UCSD-AML1 (cell line): ENCODE data around the gene MOB3B.

Experiments
- DNase-seq: peaks from one replicate; lab custom pipeline; 2025; ENCODE audit not compliant: unreplicated experiment; lab: John Stamatoyannopoulos, UW

MOB3B gene

GRCh38 chr9:27344776-27345175 is 184.8 kb downstream of the MOB3B start:
- no peak for DNase-seq

GRCh38 chr9:27341545-27342294 is 187.9 kb downstream of the MOB3B start:
- DNase-seq: no peak

GRCh38 chr9:27340961-27341511 is 188.6 kb downstream of the MOB3B start:
- no peak for DNase-seq

GRCh38 chr9:27340285-27340674 is 189.3 kb downstream of the MOB3B start:
- no peak for DNase-seq

- DNase-seq: no peak
Observed at GRCh38 chr9:27339661-27340284, 189.8 kb downstream of the MOB3B start.

- peak; percentile 54 for DNase-seq
Observed at GRCh38 chr9:27338527-27338903, 191.1 kb downstream of the MOB3B start.

GRCh38 chr9:27337833-27338526 is 191.6 kb downstream of the MOB3B start:
- peak; percentile 54 for DNase-seq

- no peak for DNase-seq
Observed at GRCh38 chr9:27337236-27337635, 192.4 kb downstream of the MOB3B start.

GRCh38 chr9:27336829-27337228 is 192.8 kb downstream of the MOB3B start:
- DNase-seq: no peak

GRCh38 chr9:27336126-27336525 is 193.5 kb downstream of the MOB3B start:
- no peak for DNase-seq

GRCh38 chr9:27335075-27335474 is 194.5 kb downstream of the MOB3B start:
- no peak for DNase-seq

GRCh38 chr9:27333241-27334052 is 196.2 kb downstream of the MOB3B start:
- peak; percentile 62 for DNase-seq

GRCh38 chr9:27331393-27331792 is 198.2 kb downstream of the MOB3B start:
- DNase-seq: no peak

- DNase-seq: no peak
Observed at GRCh38 chr9:27329291-27329690, 200.3 kb downstream of the MOB3B start.

- DNase-seq: no peak
Observed at GRCh38 chr9:27328483-27328882, 201.1 kb downstream of the MOB3B start.

- no peak for DNase-seq
Observed at GRCh38 chr9:27311184-27311583, 218.4 kb downstream of the MOB3B start.

GRCh38 chr9:27310582-27310981 is 219.0 kb downstream of the MOB3B start:
- DNase-seq: no peak

- DNase-seq: no peak
Observed at GRCh38 chr9:27308691-27309390, 220.8 kb downstream of the MOB3B start.

- no peak for DNase-seq
Observed at GRCh38 chr9:27304521-27304920, 225.1 kb downstream of the MOB3B start.

- DNase-seq: no peak
Observed at GRCh38 chr9:27303219-27303618, 226.4 kb downstream of the MOB3B start.
